Measurements from ENCODE around the gene ADCY2.

DNA sequence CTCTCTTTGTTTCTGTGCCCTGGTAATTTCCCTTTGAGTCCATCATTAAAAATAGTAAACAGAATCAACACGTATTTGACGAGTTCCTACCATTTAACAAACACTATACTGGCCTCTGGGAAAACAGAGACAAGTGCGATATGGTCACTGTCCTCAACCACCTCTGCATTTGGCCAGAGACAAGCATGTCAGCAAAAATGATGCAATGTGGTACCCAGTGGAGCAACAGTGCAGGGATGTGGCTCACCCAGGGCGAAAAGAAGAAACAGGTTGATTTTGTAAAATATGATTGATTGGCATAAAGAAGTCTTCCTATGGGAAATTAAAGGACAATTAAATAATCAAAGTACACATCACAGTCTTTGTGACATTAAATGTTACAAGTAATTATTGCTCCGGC is 355.9 kb downstream of the ADCY2 start:
- TF ChIP-seq, protein P1, sequence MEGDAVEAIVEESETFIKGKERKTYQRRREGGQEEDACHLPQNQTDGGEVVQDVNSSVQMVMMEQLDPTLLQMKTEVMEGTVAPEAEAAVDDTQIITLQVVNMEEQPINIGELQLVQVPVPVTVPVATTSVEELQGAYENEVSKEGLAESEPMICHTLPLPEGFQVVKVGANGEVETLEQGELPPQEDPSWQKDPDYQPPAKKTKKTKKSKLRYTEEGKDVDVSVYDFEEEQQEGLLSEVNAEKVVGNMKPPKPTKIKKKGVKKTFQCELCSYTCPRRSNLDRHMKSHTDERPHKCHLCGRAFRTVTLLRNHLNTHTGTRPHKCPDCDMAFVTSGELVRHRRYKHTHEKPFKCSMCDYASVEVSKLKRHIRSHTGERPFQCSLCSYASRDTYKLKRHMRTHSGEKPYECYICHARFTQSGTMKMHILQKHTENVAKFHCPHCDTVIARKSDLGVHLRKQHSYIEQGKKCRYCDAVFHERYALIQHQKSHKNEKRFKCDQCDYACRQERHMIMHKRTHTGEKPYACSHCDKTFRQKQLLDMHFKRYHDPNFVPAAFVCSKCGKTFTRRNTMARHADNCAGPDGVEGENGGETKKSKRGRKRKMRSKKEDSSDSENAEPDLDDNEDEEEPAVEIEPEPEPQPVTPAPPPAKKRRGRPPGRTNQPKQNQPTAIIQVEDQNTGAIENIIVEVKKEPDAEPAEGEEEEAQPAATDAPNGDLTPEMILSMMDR (IDR thresholded peaks at IDR 0.05; ENCODE audit: insufficient read depth, low read length), result no peak
- TF ChIP-seq, protein P2, sequence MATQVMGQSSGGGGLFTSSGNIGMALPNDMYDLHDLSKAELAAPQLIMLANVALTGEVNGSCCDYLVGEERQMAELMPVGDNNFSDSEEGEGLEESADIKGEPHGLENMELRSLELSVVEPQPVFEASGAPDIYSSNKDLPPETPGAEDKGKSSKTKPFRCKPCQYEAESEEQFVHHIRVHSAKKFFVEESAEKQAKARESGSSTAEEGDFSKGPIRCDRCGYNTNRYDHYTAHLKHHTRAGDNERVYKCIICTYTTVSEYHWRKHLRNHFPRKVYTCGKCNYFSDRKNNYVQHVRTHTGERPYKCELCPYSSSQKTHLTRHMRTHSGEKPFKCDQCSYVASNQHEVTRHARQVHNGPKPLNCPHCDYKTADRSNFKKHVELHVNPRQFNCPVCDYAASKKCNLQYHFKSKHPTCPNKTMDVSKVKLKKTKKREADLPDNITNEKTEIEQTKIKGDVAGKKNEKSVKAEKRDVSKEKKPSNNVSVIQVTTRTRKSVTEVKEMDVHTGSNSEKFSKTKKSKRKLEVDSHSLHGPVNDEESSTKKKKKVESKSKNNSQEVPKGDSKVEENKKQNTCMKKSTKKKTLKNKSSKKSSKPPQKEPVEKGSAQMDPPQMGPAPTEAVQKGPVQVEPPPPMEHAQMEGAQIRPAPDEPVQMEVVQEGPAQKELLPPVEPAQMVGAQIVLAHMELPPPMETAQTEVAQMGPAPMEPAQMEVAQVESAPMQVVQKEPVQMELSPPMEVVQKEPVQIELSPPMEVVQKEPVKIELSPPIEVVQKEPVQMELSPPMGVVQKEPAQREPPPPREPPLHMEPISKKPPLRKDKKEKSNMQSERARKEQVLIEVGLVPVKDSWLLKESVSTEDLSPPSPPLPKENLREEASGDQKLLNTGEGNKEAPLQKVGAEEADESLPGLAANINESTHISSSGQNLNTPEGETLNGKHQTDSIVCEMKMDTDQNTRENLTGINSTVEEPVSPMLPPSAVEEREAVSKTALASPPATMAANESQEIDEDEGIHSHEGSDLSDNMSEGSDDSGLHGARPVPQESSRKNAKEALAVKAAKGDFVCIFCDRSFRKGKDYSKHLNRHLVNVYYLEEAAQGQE (IDR thresholded peaks at IDR 0.05; ENCODE audit: insufficient replicate concordance, low read depth), result no peak

Measured in HL-60 (cell line).